OCI-LY7 (cell line): Measurements from ENCODE around the gene ADO. TPM values are rescaled to one million over a fixed set of nuclear protein-coding genes. Genes with fewer than 3 reads are reported as not detected.
A peak's percentile ranks its signal among the peaks of the same experiment; 100 is the strongest.

Experiments
- BruUV-seq: library from RNA; stranded (reverse); fragments of 400-500 nt; replicated peaks from 2 replicates; lab custom pipeline; 2021; lab: Mats Ljungman, UMichigan
- CTCF ChIA-PET: fragments of 300-600 bp; sonication (Branson Sonifier 250); formaldehyde crosslinking; loops from one replicate; lab custom pipeline; 2022; ENCODE audit warnings: antibody characterized with exemption; ENCODE audit not compliant: unreplicated experiment; lab: Charles Lee
- POLR2A ChIA-PET: fragments of 300-600 bp; sonication (Branson Sonifier 250); formaldehyde crosslinking; loops from one replicate; lab custom pipeline; 2022; ENCODE audit warnings: antibody characterized with exemption; lab: Charles Lee
- DNase-seq: peaks from one replicate; pipeline ENCODE4 v3.0.0-alpha.2; 2015; ENCODE audit warnings: low spot score
- H2AFZ ChIP-seq: fragments of 200-600 bp; sonication (generic), shearing (Covaris generic); 2 replicates; pipeline ENCODE4 v1.6.1; 2014; ENCODE audit warnings: mild to moderate bottlenecking, antibody characterized with exemption, low read length, moderate library complexity
- H3K27ac ChIP-seq: fragments of 200-600 bp; sonication (generic); 2 replicates; pipeline ENCODE4 v1.5.1; 2014; ENCODE audit warnings: mixed run types, low read depth, mild to moderate bottlenecking, moderate library complexity, low read length, inconsistent platforms; ENCODE audit not compliant: poor library complexity, severe bottlenecking
- H3K36me3 ChIP-seq: fragments of 200-600 bp; sonication (generic); 2 replicates; pipeline ENCODE4 v1.6.1; 2014; ENCODE audit warnings: mild to moderate bottlenecking, antibody characterized with exemption, low read length, moderate library complexity, mixed read lengths; ENCODE audit not compliant: insufficient read depth
- H3K4me1 ChIP-seq: fragments of 200-600 bp; sonication (generic); 2 replicates; pipeline ENCODE4 v1.5.1; 2014; ENCODE audit warnings: mild to moderate bottlenecking, low read length; ENCODE audit not compliant: insufficient read depth, poor library complexity, severe bottlenecking
- H3K4me2 ChIP-seq: fragments of 200-600 bp; sonication (generic); 2 replicates; pipeline ENCODE4 v1.6.1; 2014; ENCODE audit warnings: mild to moderate bottlenecking, low read length
- H3K4me3 ChIP-seq: fragments of 200-600 bp; sonication (generic); 2 replicates; pipeline ENCODE4 v1.5.1; 2014; ENCODE audit warnings: mild to moderate bottlenecking, low read depth, low read length; ENCODE audit not compliant: poor library complexity, severe bottlenecking
- H3K79me2 ChIP-seq: fragments of 200-600 bp; sonication (generic); 2 replicates; pipeline ENCODE4 v1.6.1; 2016; ENCODE audit warnings: low read depth, mild to moderate bottlenecking, low read length, moderate library complexity, mixed read lengths; ENCODE audit not compliant: insufficient read depth
- H3K9me2 ChIP-seq: fragments of 200-600 bp; sonication (generic); 2 replicates; pipeline ENCODE4 v1.6.1; 2016; ENCODE audit warnings: mild to moderate bottlenecking, low read length, mixed read lengths; ENCODE audit not compliant: insufficient read depth
- H3K9me3 ChIP-seq: fragments of 200-600 bp; sonication (generic); 2 replicates; pipeline ENCODE4 v1.6.1; 2014; ENCODE audit warnings: mild to moderate bottlenecking, mixed run types, low read length, mixed read lengths
- H4K20me1 ChIP-seq: fragments of 200-600 bp; sonication (generic); 2 replicates; pipeline ENCODE4 v1.6.1; 2014; ENCODE audit warnings: mild to moderate bottlenecking, antibody characterized with exemption, low read length, moderate library complexity, mixed read lengths; ENCODE audit not compliant: insufficient read depth
- CTCF ChIP-seq: fragments of 200-600 bp; sonication (generic); conservative IDR thresholded peaks from 2 replicates; pipeline ENCODE4 v1.5.1; 2014; ENCODE audit warnings: mild to moderate bottlenecking, antibody characterized with exemption, low read length, moderate library complexity, mixed read lengths
- EZH2phosphoT487 ChIP-seq: fragments of 200-600 bp; sonication (generic); IDR thresholded peaks from 2 replicates; pipeline ENCODE4 v1.6.1; 2018; ENCODE audit warnings: low read depth, borderline replicate concordance, mild to moderate bottlenecking, mixed run types, antibody characterized with exemption, low read length, moderate library complexity, mixed read lengths
- intact Hi-C: fragments of 100-400 bp; cut with micrococcal nuclease; formaldehyde crosslinking; loops from one replicate; pipeline ENCODE4 v1.10.0; 2022; ENCODE audit not compliant: unreplicated experiment
- total RNA-seq, 2 experiments: library from RNA; depleted of rRNA in 1 of 2; stranded (reverse); fragments of >200 nt in 1 of 2; shearing (Covaris generic) in 1 of 2; gene quantifications; 2 replicates each; pipeline ENCODE4 v1.2.3, GENCODE V29; 2014 to 2022

The ADO gene
- total RNA-seq, 2 experiments from 2014 or later: 30.3 to 43.1 TPM

GRCh38 chr10:62811159-62811875 is 6.8 kb downstream of the ADO start:
- Histone ChIP-seq H3K4me3 (no peak overlapping the region), H4K20me1 (peaks cover 38% of the 10 kb centered on the region), H3K9me2 (no peaks in the 10 kb centered on the region), H3K4me1 (peaks cover 41% of the 10 kb centered on the region), H2AFZ (no peak overlapping the region), H3K36me3 (peaks cover 48% of the 10 kb centered on the region), H3K4me2 (peak overlapping the region; percentile 2; the same call in 1 of the 2 replicates), H3K27ac (no peak overlapping the region), H3K9me3 (no peaks in the 10 kb centered on the region), H3K79me2 (peaks cover 42% of the 10 kb centered on the region)
- TF ChIP-seq EZH2phosphoT487 (no peak), CTCF (no peak)
- intact Hi-C loops: loop anchor here (10.0 kb wide), 1 partner anchor 713 kb away; the partner anchor contains the start of gene REEP3
- CTCF ChIA-PET: no interaction called here
- DNase-seq: no peak
- BruUV-seq: no TSS peak
- POLR2A ChIA-PET: interaction anchor here (0.6 to 1.4 kb wide), 3 partner anchors 32 to 277 kb away, joined by 3 to 5 read pairs (median 3); no protein-coding TSS in a partner anchor

GRCh38 chr10:62812672-62813439 is 8.3 kb downstream of the ADO start:
- Histone ChIP-seq H3K36me3 (peaks cover 33% of the 10 kb centered on the region), H4K20me1 (peaks cover 22% of the 10 kb centered on the region), H2AFZ (no peak overlapping the region), H3K27ac (no peak overlapping the region), H3K4me3 (no peak overlapping the region), H3K79me2 (peaks cover 27% of the 10 kb centered on the region), H3K9me2 (no peaks in the 10 kb centered on the region), H3K4me1 (peaks cover 25% of the 10 kb centered on the region), H3K4me2 (no peak overlapping the region), H3K9me3 (no peaks in the 10 kb centered on the region)
- BruUV-seq: no TSS peak
- intact Hi-C loops: loop anchor here (10.0 kb wide), 1 partner anchor 712 kb away; the partner anchor contains the start of gene REEP3
- DNase-seq: no peak
- ChIA-PET POLR2A (no interaction called here), CTCF (no interaction called here)
- no peak for TF ChIP-seq CTCF
